Measurements from ENCODE around the gene EPHB3. TPM values are rescaled to one million over a fixed set of nuclear protein-coding genes. Genes with fewer than 3 reads are reported as not detected.
"Not testable (repeated sequence)": the region's sequence is repeated elsewhere in the genome, so short reads cannot be mapped to it uniquely, and the experiment has no call there.

EPHB3 gene
- total RNA-seq, 1 experiment from 2014 or later: 1.4 TPM

- peak; percentile 57 for DNase-seq (ENCODE audit: low spot score)
Observed at GRCh38 chr3:184620475-184621119, 59.0 kb downstream of the EPHB3 start.

GRCh38 chr3:184622156-184622555 lies 60.6 kb downstream of the EPHB3 start:
- DNase-seq (ENCODE audit: low spot score): not testable (repeated sequence)

- no peak for DNase-seq (ENCODE audit: low spot score)
Observed at GRCh38 chr3:184626923-184627322, 65.3 kb downstream of the EPHB3 start.

GRCh38 chr3:184629555-184630160 lies 68.1 kb downstream of the EPHB3 start:
- no peak for DNase-seq (ENCODE audit: low spot score)

- no peak for DNase-seq (ENCODE audit: low spot score)
Observed at GRCh38 chr3:184630861-184631471, 69.4 kb downstream of the EPHB3 start.

- DNase-seq (ENCODE audit: low spot score): no peak
Observed at GRCh38 chr3:184631472-184631861, 69.9 kb downstream of the EPHB3 start.

Other genes with a start within 250 kb of the EPHB3 start
- 422 and 446 TPM in 2 replicates for gene EIF4G1, start 247.2 kb upstream of the EPHB3 start, total RNA-seq (2014; rRNA removed; shearing (Covaris generic))
- 0.62 and 0.65 TPM in 2 replicates for gene FAM131A, start 224.2 kb upstream of the EPHB3 start, total RNA-seq (2014; rRNA removed; shearing (Covaris generic))
- gene CLCN2, start 200.2 kb upstream of the EPHB3 start, total RNA-seq (2014; rRNA removed; shearing (Covaris generic)): 3.0 and 8.8 TPM in 2 replicates
- 182 and 190 TPM in 2 replicates for gene POLR2H, start 200.1 kb upstream of the EPHB3 start, total RNA-seq (2014; rRNA removed; shearing (Covaris generic))
- 0.14 and 0.43 TPM in 2 replicates for gene THPO, start 183.6 kb upstream of the EPHB3 start, total RNA-seq (2014; rRNA removed; shearing (Covaris generic))
- 0.33 and 5.6 TPM in 2 replicates for gene CHRD, start 181.7 kb upstream of the EPHB3 start, total RNA-seq (2014; rRNA removed; shearing (Covaris generic))
- 83.9 and 109 TPM in 2 replicates for gene MAGEF1, start 150.3 kb downstream of the EPHB3 start, total RNA-seq (2014; rRNA removed; shearing (Covaris generic))